Measurements from ENCODE around the gene TTF1. TPM values are rescaled to one million over a fixed set of nuclear protein-coding genes. Genes with fewer than 3 reads are reported as not detected.

Gene TTF1
- total RNA-seq, 1 experiment from 2014 or later = 16.0 TPM

DNA sequence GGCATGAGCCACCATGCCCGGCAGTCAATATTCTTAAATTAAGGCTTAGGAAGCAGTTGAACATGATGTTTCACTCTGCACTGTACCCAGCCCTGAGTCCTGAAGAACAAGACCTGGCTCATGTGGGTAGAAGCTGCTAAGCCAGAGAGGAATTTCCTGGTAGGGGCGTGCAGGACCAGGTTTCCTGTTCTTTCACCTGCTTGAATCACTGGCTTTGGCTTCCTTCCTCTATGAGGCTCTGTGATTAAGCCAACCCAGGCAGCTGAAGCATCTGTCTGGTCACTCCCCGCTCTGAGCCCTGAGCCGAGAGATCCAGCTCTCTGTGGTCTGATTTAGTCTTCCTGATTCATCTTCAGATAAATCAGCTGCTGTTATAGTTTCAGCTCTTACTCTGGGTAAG lies 32.5 kb upstream of the TTF1 start:
- intact Hi-C loops (cut with micrococcal nuclease; ENCODE audit: unreplicated experiment) = no loop called here
- POLR2A ChIA-PET (ENCODE audit: unreplicated experiment) = no interaction called here
- no peaks in the 10 kb centered on the region for H3K4me1 ChIP-seq (replicated peaks; ENCODE audit: insufficient read depth)

GRCh38 chr9:132434881-132435280 lies 28.2 kb upstream of the TTF1 start:
- TF ChIP-seq EZH2 (IDR thresholded peaks at IDR 0.05; ENCODE audit: low read depth) = no peak
- no peak for TF ChIP-seq CTCF (conservative IDR thresholded peaks at IDR 0.05)
- Histone ChIP-seq H3K4me3 (no peak overlapping the region), H3K4me2 (no peak overlapping the region), H3F3A (ENCODE audit: insufficient read depth, low read depth) (no peaks in the 10 kb centered on the region), H3K9me2 (ENCODE audit: insufficient read depth) (no peaks in the 10 kb centered on the region), H3K36me3 (ENCODE audit: low read depth) (no peaks in the 10 kb centered on the region), H4K20me1 (ENCODE audit: insufficient read depth) (no peaks in the 10 kb centered on the region; the same call in 1 of the 2 replicates), H3K27ac (no peak overlapping the region), H2AFZ (no peak overlapping the region), H3K9me3 (ENCODE audit: insufficient read depth, low read depth) (0 out of 2 replicates have a peak, but pooled peaks cover 5% of the 10 kb centered on the region), H3K79me2 (ENCODE audit: low read depth) (no peaks in the 10 kb centered on the region), H3K4me1 (replicated peaks; ENCODE audit: insufficient read depth) (no peaks in the 10 kb centered on the region), H3K27me3 (ENCODE audit: insufficient read depth, low read depth) (peaks cover 82% of the 10 kb centered on the region)
- no peak for DNase-seq
- intact Hi-C loops (cut with micrococcal nuclease; ENCODE audit: unreplicated experiment) = no loop called here
- BruUV-seq (replicated peaks) = no TSS peak
- CTCF ChIA-PET = interaction anchor here (0.6 kb wide), 1 partner anchor 22 kb away, joined by 10 read pairs; no protein-coding TSS in a partner anchor
- POLR2A ChIA-PET (ENCODE audit: unreplicated experiment) = no interaction called here

More for the DNA sequence above, 32.5 kb upstream of the TTF1 start:
- no TSS peak for BruUV-seq (replicated peaks)
- Histone ChIP-seq H3K4me2 (no peak overlapping the region), H3K27me3 (ENCODE audit: insufficient read depth, low read depth) (peaks cover 85% of the 10 kb centered on the region), H3K4me3 (no peak overlapping the region), H4K20me1 (ENCODE audit: insufficient read depth) (no peaks in the 10 kb centered on the region; the same call in 1 of the 2 replicates), H3K27ac (no peak overlapping the region), H3K9me3 (ENCODE audit: insufficient read depth, low read depth) (no peaks in the 10 kb centered on the region), H3K9me2 (ENCODE audit: insufficient read depth) (no peaks in the 10 kb centered on the region), H3K36me3 (ENCODE audit: low read depth) (no peaks in the 10 kb centered on the region), H3K79me2 (ENCODE audit: low read depth) (no peaks in the 10 kb centered on the region), H3F3A (ENCODE audit: insufficient read depth, low read depth) (no peaks in the 10 kb centered on the region), H2AFZ (no peak overlapping the region)
- CTCF ChIA-PET = no interaction called here
- TF ChIP-seq EZH2 (IDR thresholded peaks at IDR 0.05; ENCODE audit: low read depth) (no peak), CTCF (conservative IDR thresholded peaks at IDR 0.05) (no peak)
- peak in 1 of 2 experiments; percentile 41 for DNase-seq

DNA sequence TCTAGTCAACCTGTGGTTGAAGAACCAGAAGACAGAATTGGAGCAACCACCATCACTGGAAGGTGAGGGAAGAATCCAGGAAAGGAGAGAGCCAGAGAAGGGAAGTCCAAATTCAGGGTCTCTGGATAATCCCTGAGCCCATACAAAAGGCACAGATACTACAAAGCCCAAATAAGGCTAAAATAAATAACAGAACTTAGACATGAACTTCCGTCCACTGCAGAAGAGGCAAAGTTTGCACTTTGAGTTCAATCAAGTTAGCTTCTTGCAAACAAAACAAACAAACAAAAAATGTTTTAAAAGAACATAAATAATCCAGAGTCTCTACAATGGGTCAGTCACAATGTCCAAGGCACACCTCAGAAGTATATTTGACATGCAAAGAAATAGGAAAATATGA lies 24.4 kb upstream of the TTF1 start:
- H3K36me3 ChIP-seq (ENCODE audit: low read depth) = no peaks in the 10 kb centered on the region
- H4K20me1 ChIP-seq (ENCODE audit: insufficient read depth) = 0 out of 2 replicates have a peak, but pooled peaks cover 3% of the 10 kb centered on the region
- H3K79me2 ChIP-seq (ENCODE audit: low read depth) = no peaks in the 10 kb centered on the region
- H3K9me2 ChIP-seq (ENCODE audit: insufficient read depth) = no peaks in the 10 kb centered on the region
- CTCF ChIA-PET = no interaction called here
- H3K9me3 ChIP-seq (ENCODE audit: insufficient read depth, low read depth) = 0 out of 2 replicates have a peak, but pooled peaks cover 5% of the 10 kb centered on the region
- no peak overlapping the region for H3K4me2 ChIP-seq
- POLR2A ChIA-PET (ENCODE audit: unreplicated experiment) = no interaction called here
- DNase-seq = no peak
- no peak overlapping the region for H3K27ac ChIP-seq
- H3K4me3 ChIP-seq = no peak overlapping the region
- H3K27me3 ChIP-seq (ENCODE audit: insufficient read depth, low read depth) = peaks cover 92% of the 10 kb centered on the region
- intact Hi-C loops (cut with micrococcal nuclease; ENCODE audit: unreplicated experiment) = no loop called here
- BruUV-seq (replicated peaks) = no TSS peak
- peaks cover 3% of the 10 kb centered on the region; the same call in 1 of the 2 replicates for H3F3A ChIP-seq (ENCODE audit: insufficient read depth, low read depth)
- TF ChIP-seq CTCF (conservative IDR thresholded peaks at IDR 0.05) = no peak
- no peak for TF ChIP-seq EZH2 (IDR thresholded peaks at IDR 0.05; ENCODE audit: low read depth)
- no peaks in the 10 kb centered on the region for H3K4me1 ChIP-seq (replicated peaks; ENCODE audit: insufficient read depth)
- H2AFZ ChIP-seq = no peak overlapping the region

Measured in PC-9 (cell line).